Endometrium (tissue), 2 donors: ENCODE measurements around the gene AGXT.

Experiments
- FAIRE-seq: peaks from 2 replicates; lab custom pipeline; 2012; peaks lifted over from hg19 to GRCh38; lab: Jason Lieb, UNC
- donor health status: control.
- donor health status: control.

Gene AGXT

GRCh38 chr2:240915526-240916341, 47.1 kb downstream of the AGXT start:
- no peak for FAIRE-seq

- FAIRE-seq, result no peak
These were observed 48.0 kb downstream of the AGXT start for GRCh38 chr2:240916571-240917008.

- FAIRE-seq, result no peak
These were observed 48.5 kb downstream of the AGXT start for GRCh38 chr2:240917009-240917683.

- FAIRE-seq, result no peak
These were observed 49.1 kb downstream of the AGXT start for GRCh38 chr2:240917684-240918257.

GRCh38 chr2:240918258-240919091, 49.9 kb downstream of the AGXT start:
- FAIRE-seq, result no peak

- no peak for FAIRE-seq
These were observed 50.6 kb downstream of the AGXT start for GRCh38 chr2:240919161-240919781.

GRCh38 chr2:240919786-240920782, 51.5 kb downstream of the AGXT start:
- FAIRE-seq, result no peak

GRCh38 chr2:240920783-240921231, 52.2 kb downstream of the AGXT start:
- FAIRE-seq, result no peak

GRCh38 chr2:240921311-240921994, 52.8 kb downstream of the AGXT start:
- no peak for FAIRE-seq

GRCh38 chr2:240921995-240922244, 53.3 kb downstream of the AGXT start:
- FAIRE-seq, result no peak

GRCh38 chr2:240922245-240922981, 53.8 kb downstream of the AGXT start:
- FAIRE-seq, result no peak

- no peak for FAIRE-seq
These were observed 54.4 kb downstream of the AGXT start for GRCh38 chr2:240922982-240923537.

GRCh38 chr2:240925191-240925567, 56.6 kb downstream of the AGXT start:
- no peak for FAIRE-seq

- no peak for FAIRE-seq
These were observed 57.2 kb downstream of the AGXT start for GRCh38 chr2:240925568-240926515.

GRCh38 chr2:240926516-240927389, 58.1 kb downstream of the AGXT start:
- FAIRE-seq, result no peak

- FAIRE-seq, result no peak
These were observed 58.8 kb downstream of the AGXT start for GRCh38 chr2:240927390-240927781.
